CD8-positive, alpha-beta memory T cell (primary cell): ENCODE measurements around the gene ZNF177. TPM values are rescaled to one million over a fixed set of nuclear protein-coding genes. Genes with fewer than 3 reads are reported as not detected.
A peak's percentile ranks its signal among the peaks of the same experiment; 100 is the strongest.

Experiments
- CTCF ChIA-PET: fragments of 350-600 bp; sonication (Branson Sonifier 250); formaldehyde crosslinking; loops from one replicate; lab custom pipeline; 2021; ENCODE audit warnings: antibody characterized with exemption; lab: Charles Lee
- POLR2A ChIA-PET: fragments of 350-600 bp; sonication (Branson Sonifier 250); formaldehyde crosslinking; loops from one replicate; lab custom pipeline; 2021; ENCODE audit warnings: antibody characterized with exemption; lab: Charles Lee
- DNase-seq, 5 donors: peaks; one replicate each; pipeline versions ENCODE4 v3.0.0 to v3.0.0-alpha.2; 2020 to 2022; ENCODE audit warnings: mixed read lengths in 1 of 5
- H3K27ac ChIP-seq: one replicate; pipeline ENCODE4 v1.7.0; 2013; ENCODE audit warnings: low read depth, mild to moderate bottlenecking, low read length, moderate library complexity
- H3K27me3 ChIP-seq: 2 replicates; pipeline ENCODE4 v1.7.0; 2013; ENCODE audit warnings: low read length, mild to moderate bottlenecking; ENCODE audit not compliant: insufficient read depth, poor library complexity, severe bottlenecking
- H3K36me3 ChIP-seq: 2 replicates; pipeline ENCODE4 v1.7.0; 2013; ENCODE audit warnings: mild to moderate bottlenecking, low read length, moderate library complexity; ENCODE audit not compliant: insufficient read depth
- H3K4me1 ChIP-seq: 2 replicates; pipeline ENCODE4 v1.7.0; 2013; ENCODE audit warnings: mild to moderate bottlenecking, low read length, moderate library complexity; ENCODE audit not compliant: insufficient read depth
- H3K4me3 ChIP-seq: 2 replicates; pipeline ENCODE4 v1.7.0; 2013; ENCODE audit warnings: mild to moderate bottlenecking, low read length
- H3K9me3 ChIP-seq: 2 replicates; pipeline ENCODE4 v1.7.0; 2013; ENCODE audit warnings: mild to moderate bottlenecking, low read length
- H3K27ac Mint-ChIP-seq, 8 donors: one replicate each; pipeline ENCODE4 v1.8.0; 2020 to 2021; ENCODE audit warnings: mixed read lengths in 8 of 8, mild to moderate bottlenecking in 6 of 8, inconsistent platforms in 3 of 8, moderate library complexity in 3 of 8
- H3K27me3 Mint-ChIP-seq, 2 donors: one replicate each; pipeline ENCODE4 v1.8.0; 2020 to 2021; ENCODE audit warnings: mixed read lengths in 2 of 2, mild to moderate bottlenecking in 1 of 2, moderate library complexity in 1 of 2
- H3K36me3 Mint-ChIP-seq, 3 donors: one replicate each; pipeline ENCODE4 v1.8.0; 2020 to 2021; ENCODE audit warnings: mixed read lengths in 3 of 3, inconsistent platforms in 1 of 3, mild to moderate bottlenecking in 1 of 3
- H3K4me1 Mint-ChIP-seq, 3 donors: one replicate each; pipeline ENCODE4 v1.8.0; 2020 to 2021; ENCODE audit warnings: mixed read lengths in 3 of 3, inconsistent platforms in 1 of 3, mild to moderate bottlenecking in 1 of 3
- H3K4me3 Mint-ChIP-seq, 7 donors: one replicate each; pipeline ENCODE4 v1.8.0; 2020 to 2021; ENCODE audit warnings: mixed read lengths in 7 of 7, mild to moderate bottlenecking in 6 of 7, moderate library complexity in 4 of 7, inconsistent platforms in 2 of 7
- H3K9me3 Mint-ChIP-seq, 5 donors: one replicate each; pipeline ENCODE4 v1.8.0; 2020 to 2022; ENCODE audit warnings: mixed read lengths in 5 of 5, mild to moderate bottlenecking in 3 of 5, moderate library complexity in 2 of 5, inconsistent platforms in 1 of 5
- polyA plus RNA-seq: library from polyadenylated mRNA; unstranded; fragments of 300-500 nt; fragmentation: Illumina TruSeq; gene quantifications from one replicate; pipeline ENCODE4 v1.2.3, GENCODE V29; 2021
- total RNA-seq, 2 experiments: library from RNA; stranded (reverse); gene quantifications; one replicate each; pipeline ENCODE4 v1.2.3, GENCODE V29; 2021

Gene ZNF177
- total and polyA plus RNA-seq, 3 experiments from 2014 or later, result 0.13 to 0.72 (median 0.63) TPM

DNA sequence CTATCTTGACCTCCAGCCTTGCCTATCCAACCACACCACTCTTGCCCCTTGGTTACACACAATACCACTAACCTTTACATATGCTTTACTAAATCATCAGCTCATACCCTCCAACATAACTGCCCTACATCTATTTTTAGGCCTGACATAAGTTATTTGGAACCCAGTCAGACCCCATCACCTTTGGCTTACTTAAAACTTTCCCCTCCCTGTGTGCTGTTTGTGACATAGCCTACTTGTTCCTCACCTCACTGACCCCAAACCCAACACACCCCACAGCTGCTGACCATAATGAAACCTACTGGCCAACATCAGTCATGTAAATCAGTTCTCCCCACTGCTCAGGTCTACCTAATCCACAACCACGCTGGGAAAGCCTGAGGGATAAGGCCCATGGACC, 67.6 kb downstream of the ZNF177 start:
- CTCF ChIA-PET, result no interaction called here
- DNase-seq, result no peak
- Histone ChIP-seq H3K4me3 (no peak overlapping the region), H3K4me1 (peaks cover 22% of the 10 kb centered on the region), H3K36me3 (peaks cover 40% of the 10 kb centered on the region), H3K9me3 (no peaks in the 10 kb centered on the region), H3K27me3 (no peaks in the 10 kb centered on the region), H3K27ac (no peak overlapping the region)
- Mint-ChIP-seq H3K9me3 (peaks cover 0 to 4% (median 0%) of the 10 kb centered on the region in 5 donors), H3K27ac (peak overlapping the region in 2 of 8 donors; percentile 38 to 77), H3K27me3 (peaks cover 0 to 1% of the 10 kb centered on the region in 2 donors), H3K4me1 (peaks cover 48 to 63% (median 61%) of the 10 kb centered on the region in 3 donors), H3K4me3 (no peak overlapping the region), H3K36me3 (peaks cover 38 to 92% (median 50%) of the 10 kb centered on the region in 3 donors)
- POLR2A ChIA-PET, result no interaction called here

DNA sequence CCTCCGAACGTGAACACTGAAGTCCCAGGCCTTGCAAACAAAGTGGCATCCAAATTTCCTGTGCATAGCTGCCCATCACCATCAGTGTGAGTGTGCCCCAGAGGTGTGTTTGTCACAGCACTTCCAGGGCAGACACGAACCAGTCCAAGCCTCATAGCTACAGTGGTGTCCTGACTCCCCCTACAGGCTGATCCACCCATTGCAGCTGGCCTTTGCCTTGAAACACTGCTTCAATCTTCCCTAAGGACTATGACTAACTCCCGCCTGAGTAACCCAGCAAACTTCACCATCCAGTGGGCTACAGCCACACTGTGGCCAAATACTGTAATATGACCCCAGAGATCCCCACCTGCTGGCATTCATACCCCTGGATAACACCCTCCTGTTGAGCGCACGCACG, 68.7 kb downstream of the ZNF177 start:
- peak overlapping the region in 4 of 7 donors; percentile 22 to 59 (median 30) for H3K4me3 Mint-ChIP-seq
- peaks cover 58 to 73% (median 72%) of the 10 kb centered on the region in 3 donors for H3K4me1 Mint-ChIP-seq
- ChIA-PET CTCF (no interaction called here), POLR2A (no interaction called here)
- H3K27ac Mint-ChIP-seq, result peak overlapping the region in 3 of 8 donors; percentile 21 to 86 (median 32)
- no peak overlapping the region for H3K27ac ChIP-seq
- H3K36me3 Mint-ChIP-seq, result peaks cover 33 to 84% (median 40%) of the 10 kb centered on the region in 3 donors
- H3K27me3 Mint-ChIP-seq, result peaks cover 0 to 1% of the 10 kb centered on the region in 2 donors
- H3K36me3 ChIP-seq, result peaks cover 31% of the 10 kb centered on the region
- no peaks in the 10 kb centered on the region for H3K27me3 ChIP-seq
- DNase-seq, result peak in 3 of 5 donors; percentile 35 to 39 (median 39)
- peaks cover 30% of the 10 kb centered on the region for H3K4me1 ChIP-seq
- H3K9me3 Mint-ChIP-seq, result peaks cover 0 to 3% (median 0%) of the 10 kb centered on the region in 5 donors
- H3K9me3 ChIP-seq, result no peaks in the 10 kb centered on the region
- no peak overlapping the region for H3K4me3 ChIP-seq

Other genes starting within 250 kb of the ZNF177 start
- not detected for gene OR7G1, start 247.2 kb upstream of the ZNF177 start, total RNA-seq
- gene OR7G1, start 247.2 kb upstream of the ZNF177 start, polyA plus RNA-seq, result not detected
- not detected for gene OR7G3, start 236.1 kb upstream of the ZNF177 start, total RNA-seq
- not detected for gene OR7G3, start 236.1 kb upstream of the ZNF177 start, polyA plus RNA-seq
- gene ZNF317, start 222.6 kb upstream of the ZNF177 start, total RNA-seq, result 10 to 100 TPM; 54.1 to 59.7 TPM
- gene ZNF317, start 222.6 kb upstream of the ZNF177 start, polyA plus RNA-seq, result 50.7 TPM
- gene OR7D2, start 184.0 kb upstream of the ZNF177 start, total RNA-seq, result not detected
- not detected for gene OR7D2, start 184.0 kb upstream of the ZNF177 start, polyA plus RNA-seq
- gene OR7D4, start 143.4 kb upstream of the ZNF177 start, total RNA-seq, result not detected
- gene OR7D4, start 143.4 kb upstream of the ZNF177 start, polyA plus RNA-seq, result not detected
- gene OR7E24, start 112.1 kb upstream of the ZNF177 start, total RNA-seq, result not detected
- not detected for gene OR7E24, start 112.1 kb upstream of the ZNF177 start, polyA plus RNA-seq
- 1 to 10 TPM; 5.5 to 5.9 TPM for gene ZNF699, start 53.2 kb upstream of the ZNF177 start, total RNA-seq
- gene ZNF699, start 53.2 kb upstream of the ZNF177 start, polyA plus RNA-seq, result 11.3 TPM
- gene ZNF559, start 38.8 kb upstream of the ZNF177 start, total RNA-seq, result 10 to 100 TPM; 14.2 to 17.3 TPM
- gene ZNF559, start 38.8 kb upstream of the ZNF177 start, polyA plus RNA-seq, result 36.2 TPM
- 10 to 100 TPM; 34.7 to 35.6 TPM for gene ZNF266, start 72.6 kb downstream of the ZNF177 start, total RNA-seq
- 18.6 TPM for gene ZNF266, start 72.6 kb downstream of the ZNF177 start, polyA plus RNA-seq
- gene ZNF560, start 135.6 kb downstream of the ZNF177 start, total RNA-seq, result not detected
- not detected for gene ZNF560, start 135.6 kb downstream of the ZNF177 start, polyA plus RNA-seq
- gene ZNF426, start 175.6 kb downstream of the ZNF177 start, total RNA-seq, result 10 to 100 TPM; 18.5 to 18.7 TPM
- 17.9 TPM for gene ZNF426, start 175.6 kb downstream of the ZNF177 start, polyA plus RNA-seq
- 10 to 100 TPM; 87.1 to 90.2 TPM for gene ZNF121, start 221.5 kb downstream of the ZNF177 start, total RNA-seq
- gene ZNF121, start 221.5 kb downstream of the ZNF177 start, polyA plus RNA-seq, result 4.1 TPM